Endothelial cell of umbilical vein (primary cell): ENCODE data around the gene COL4A2.

ENCODE experiments used
- EZH2 ChIP-seq: IDR thresholded peaks from 2 replicates; pipeline ENCODE4 v1.6.1; 2012; ENCODE audit warnings: borderline replicate concordance, low read depth, mild to moderate bottlenecking, moderate library complexity, low read length, inconsistent platforms; ENCODE audit not compliant: severe bottlenecking
- FOS ChIP-seq: IDR thresholded peaks from 2 replicates; pipeline ENCODE4 v1.6.1; 2011; ENCODE audit warnings: mild to moderate bottlenecking, low read length, moderate library complexity, borderline replicate concordance; ENCODE audit not compliant: insufficient read depth
- JUN ChIP-seq: IDR thresholded peaks from 2 replicates; pipeline ENCODE4 v1.6.1; 2011; ENCODE audit warnings: borderline replicate concordance, low read depth; ENCODE audit not compliant: insufficient read length, insufficient read depth
- POLR2A ChIP-seq: IDR thresholded peaks from 2 replicates; pipeline ENCODE4 v1.6.1; 2012; ENCODE audit warnings: low read depth, mild to moderate bottlenecking, control low read depth, low read length
- POLR2AphosphoS5 ChIP-seq: IDR thresholded peaks from 2 replicates; pipeline ENCODE4 v1.6.1; 2012; ENCODE audit warnings: low read depth, mild to moderate bottlenecking, control low read depth, low read length, moderate library complexity; ENCODE audit not compliant: insufficient read depth
- TF ChIP-seq, protein P1 (sequence below), 2 donors: IDR thresholded peaks; 1 replicate in 1 of 2; 2 replicates in 1 of 2; pipeline ENCODE4 v1.5.1; 2011; ENCODE audit warnings: low read length in 2 of 2, mild to moderate bottlenecking in 2 of 2, moderate library complexity in 2 of 2, control low read depth in 1 of 2, inconsistent platforms in 1 of 2, low read depth in 1 of 2; ENCODE audit not compliant: insufficient read depth in 1 of 2; ENCODE audit errors: extremely low read depth in 1 of 2
- TF ChIP-seq, protein P2 (sequence below): IDR thresholded peaks from 2 replicates; pipeline ENCODE4 v1.6.1; 2011; ENCODE audit not compliant: insufficient read depth, insufficient read length

DNA sequence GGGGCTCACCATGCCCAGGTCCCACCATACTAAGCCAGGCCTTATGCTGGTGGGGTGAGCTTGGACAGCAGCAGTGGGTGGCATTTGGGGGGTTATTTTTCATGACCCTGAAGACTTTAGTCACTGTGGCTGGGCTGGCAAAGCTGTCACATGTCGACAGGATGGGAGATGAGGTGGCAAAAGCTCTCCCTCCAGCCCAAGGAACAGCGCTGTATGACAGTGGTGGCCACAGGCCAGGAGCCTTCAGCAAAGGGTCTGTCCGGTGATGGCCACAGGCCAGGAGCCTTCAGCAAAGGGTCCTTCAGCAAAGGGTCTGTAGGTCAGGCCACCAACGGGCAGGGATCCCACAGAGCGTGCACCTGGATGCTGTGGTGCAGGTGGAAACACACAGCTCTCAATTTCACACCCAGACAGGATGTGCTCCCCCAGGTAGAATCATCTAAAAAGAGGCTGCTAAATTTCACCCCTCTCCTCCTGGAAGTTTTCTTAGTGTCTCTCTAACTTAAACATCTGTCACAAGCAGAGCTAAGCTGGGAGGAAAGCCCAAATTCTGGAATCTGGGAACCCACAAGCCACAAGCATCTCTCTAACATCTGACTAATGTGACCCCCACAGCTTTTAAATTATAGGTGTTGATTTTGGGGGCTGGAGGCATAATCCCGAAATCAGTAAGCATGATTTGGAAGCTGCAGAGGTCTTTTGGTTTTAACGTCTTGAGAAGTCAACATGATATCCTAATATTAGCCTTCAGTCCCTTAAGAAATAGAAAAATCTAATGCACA, 23.2 kb upstream of the COL4A2 start:
- TF ChIP-seq, protein P1, sequence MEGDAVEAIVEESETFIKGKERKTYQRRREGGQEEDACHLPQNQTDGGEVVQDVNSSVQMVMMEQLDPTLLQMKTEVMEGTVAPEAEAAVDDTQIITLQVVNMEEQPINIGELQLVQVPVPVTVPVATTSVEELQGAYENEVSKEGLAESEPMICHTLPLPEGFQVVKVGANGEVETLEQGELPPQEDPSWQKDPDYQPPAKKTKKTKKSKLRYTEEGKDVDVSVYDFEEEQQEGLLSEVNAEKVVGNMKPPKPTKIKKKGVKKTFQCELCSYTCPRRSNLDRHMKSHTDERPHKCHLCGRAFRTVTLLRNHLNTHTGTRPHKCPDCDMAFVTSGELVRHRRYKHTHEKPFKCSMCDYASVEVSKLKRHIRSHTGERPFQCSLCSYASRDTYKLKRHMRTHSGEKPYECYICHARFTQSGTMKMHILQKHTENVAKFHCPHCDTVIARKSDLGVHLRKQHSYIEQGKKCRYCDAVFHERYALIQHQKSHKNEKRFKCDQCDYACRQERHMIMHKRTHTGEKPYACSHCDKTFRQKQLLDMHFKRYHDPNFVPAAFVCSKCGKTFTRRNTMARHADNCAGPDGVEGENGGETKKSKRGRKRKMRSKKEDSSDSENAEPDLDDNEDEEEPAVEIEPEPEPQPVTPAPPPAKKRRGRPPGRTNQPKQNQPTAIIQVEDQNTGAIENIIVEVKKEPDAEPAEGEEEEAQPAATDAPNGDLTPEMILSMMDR (IDR thresholded peaks at IDR 0.05; ENCODE audit: extremely low read depth in 1 of 2, insufficient read depth in 1 of 2, low read depth in 1 of 2, low read length in 2 of 2): no peak
- TF ChIP-seq EZH2 (no peak), POLR2A (no peak), JUN (no peak), POLR2AphosphoS5 (no peak), FOS (no peak)
- TF ChIP-seq, protein P2, sequence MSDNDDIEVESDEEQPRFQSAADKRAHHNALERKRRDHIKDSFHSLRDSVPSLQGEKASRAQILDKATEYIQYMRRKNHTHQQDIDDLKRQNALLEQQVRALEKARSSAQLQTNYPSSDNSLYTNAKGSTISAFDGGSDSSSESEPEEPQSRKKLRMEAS: no peak
